Astrocyte (in vitro differentiated cells and primary cell): ENCODE data around the gene INPP5B.
"Not testable (repeated sequence)": the region's sequence is repeated elsewhere in the genome, so short reads cannot be mapped to it uniquely, and the experiment has no call there.

Source experiments
- EZH2 ChIP-seq: IDR thresholded peaks from 2 replicates; pipeline ENCODE4 v1.6.1; 2012; ENCODE audit warnings: mild to moderate bottlenecking, low read length, inconsistent platforms; ENCODE audit not compliant: insufficient read depth
- TF ChIP-seq, protein P1 (sequence below): IDR thresholded peaks from 2 replicates; pipeline ENCODE4 v1.5.1; 2011; ENCODE audit warnings: low read depth, mild to moderate bottlenecking, inconsistent platforms, low read length, moderate library complexity; ENCODE audit not compliant: insufficient read depth

DNA sequence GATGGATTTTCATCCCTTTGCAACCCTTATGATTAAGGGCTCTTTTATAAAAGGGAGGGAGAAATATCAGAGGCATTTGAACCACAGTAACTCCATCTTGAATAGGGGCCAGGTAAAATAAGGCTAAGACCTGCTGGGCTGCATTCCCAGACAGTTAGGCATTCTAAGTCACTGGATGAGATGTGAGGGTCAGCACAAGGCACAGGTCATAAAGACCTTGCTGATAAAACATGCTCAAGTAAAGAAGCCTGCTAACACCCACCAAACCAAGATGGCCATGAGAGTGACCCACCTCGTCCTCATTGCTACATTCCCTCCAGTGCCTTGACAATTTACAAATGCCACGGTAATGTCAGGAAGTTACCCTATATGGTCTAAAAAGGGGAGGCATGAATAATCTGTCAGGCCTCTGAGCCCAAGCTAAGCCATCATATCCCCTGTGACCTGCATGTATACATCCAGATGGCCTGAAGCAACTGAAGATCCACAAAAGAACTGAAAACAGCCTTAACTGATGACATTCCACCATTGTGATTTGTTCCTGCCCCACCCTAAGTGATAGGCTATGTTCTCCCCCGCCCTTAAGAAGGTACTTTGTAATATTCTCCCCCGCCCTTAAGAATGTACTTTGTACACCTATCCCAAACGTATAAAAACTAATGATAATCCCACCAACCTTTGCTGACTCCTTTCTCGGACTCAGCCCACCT is 39.3 kb downstream of the INPP5B start:
- TF ChIP-seq, protein P1, sequence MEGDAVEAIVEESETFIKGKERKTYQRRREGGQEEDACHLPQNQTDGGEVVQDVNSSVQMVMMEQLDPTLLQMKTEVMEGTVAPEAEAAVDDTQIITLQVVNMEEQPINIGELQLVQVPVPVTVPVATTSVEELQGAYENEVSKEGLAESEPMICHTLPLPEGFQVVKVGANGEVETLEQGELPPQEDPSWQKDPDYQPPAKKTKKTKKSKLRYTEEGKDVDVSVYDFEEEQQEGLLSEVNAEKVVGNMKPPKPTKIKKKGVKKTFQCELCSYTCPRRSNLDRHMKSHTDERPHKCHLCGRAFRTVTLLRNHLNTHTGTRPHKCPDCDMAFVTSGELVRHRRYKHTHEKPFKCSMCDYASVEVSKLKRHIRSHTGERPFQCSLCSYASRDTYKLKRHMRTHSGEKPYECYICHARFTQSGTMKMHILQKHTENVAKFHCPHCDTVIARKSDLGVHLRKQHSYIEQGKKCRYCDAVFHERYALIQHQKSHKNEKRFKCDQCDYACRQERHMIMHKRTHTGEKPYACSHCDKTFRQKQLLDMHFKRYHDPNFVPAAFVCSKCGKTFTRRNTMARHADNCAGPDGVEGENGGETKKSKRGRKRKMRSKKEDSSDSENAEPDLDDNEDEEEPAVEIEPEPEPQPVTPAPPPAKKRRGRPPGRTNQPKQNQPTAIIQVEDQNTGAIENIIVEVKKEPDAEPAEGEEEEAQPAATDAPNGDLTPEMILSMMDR: not testable (repeated sequence)
- not testable (repeated sequence) for TF ChIP-seq EZH2
